GM12878 (cell line): ENCODE data around the gene PLEKHJ1. TPM values are rescaled to one million over a fixed set of nuclear protein-coding genes. Genes with fewer than 3 reads are reported as not detected.

ENCODE experiments used
- ATAC-seq: fragments of 200-7000 bp; cut with Tn5 transposase; 3 replicates; pipeline ENCODE4 v1.9.1; 2020; ENCODE audit warnings: mild to moderate bottlenecking, moderate library complexity
- BruUV-seq: library from RNA; stranded (reverse); fragments of 400-500 nt; replicated peaks from 2 replicates; lab custom pipeline; 2021; lab: Mats Ljungman, UMichigan
- CTCF ChIA-PET: fragments of 300-600 bp; sonication (Branson Sonifier 250); formaldehyde crosslinking; extraction: SDS; loops from one replicate; lab custom pipeline; 2021; ENCODE audit warnings: inconsistent platforms; lab: Yijun Ruan, JAX
- POLR2A ChIA-PET: fragments of 350-600 bp; formaldehyde crosslinking; extraction: SDS; loops from one replicate; lab custom pipeline; 2021; ENCODE audit warnings: inconsistent platforms; lab: Charles Lee
- RAD21 ChIA-PET: fragments of 300-600 bp; sonication (Branson Sonifier 250); formaldehyde crosslinking; loops from one replicate; lab custom pipeline; 2023; ENCODE audit warnings: antibody characterized with exemption; ENCODE audit not compliant: unreplicated experiment; lab: Charles Lee
- SMC1A ChIA-PET: fragments of 300-600 bp; sonication (Branson Sonifier 250); formaldehyde crosslinking; loops from one replicate; lab custom pipeline; 2023; ENCODE audit not compliant: unreplicated experiment, uncharacterized antibody; lab: Charles Lee
- DNase-seq: peaks from one replicate; pipeline ENCODE4 v3.0.0-alpha.2; 2011; ENCODE audit warnings: low read depth, low spot score
- FAIRE-seq: peaks from 3 replicates; lab custom pipeline; 2011; peaks lifted over from hg19 to GRCh38; lab: Jason Lieb, UNC
- H2AFZ ChIP-seq: 2 replicates; pipeline ENCODE4 v1.6.0; 2011; ENCODE audit warnings: low read depth, low read length, control low read depth; ENCODE audit not compliant: control insufficient read depth
- H3K27ac ChIP-seq: 2 replicates; pipeline ENCODE4 v1.5.1; 2011; ENCODE audit warnings: control low read depth; ENCODE audit not compliant: control insufficient read depth, insufficient read depth
- H3K27me3 ChIP-seq, 2 experiments: replicated peaks in 1 of 2; 2 replicates each; pipeline versions ENCODE4 v1.6.0 to v1.6.1; 2011; ENCODE audit warnings: low read length in 1 of 2; ENCODE audit not compliant: control insufficient read depth in 2 of 2, insufficient read depth in 2 of 2
- H3K36me3 ChIP-seq, 2 experiments: 2 replicates each; pipeline ENCODE4 v1.5.1; 2011; ENCODE audit warnings: low read length in 1 of 2; ENCODE audit not compliant: control insufficient read depth in 2 of 2, insufficient read depth in 2 of 2
- H3K4me1 ChIP-seq: 2 replicates; pipeline ENCODE4 v1.6.1; 2011; ENCODE audit warnings: mild to moderate bottlenecking, low read length, moderate library complexity, mixed read lengths; ENCODE audit not compliant: control insufficient read depth, insufficient read depth
- H3K4me2 ChIP-seq: 2 replicates; pipeline ENCODE4 v1.6.0; 2011; ENCODE audit warnings: control low read depth; ENCODE audit not compliant: control insufficient read depth, insufficient read depth
- H3K4me3 ChIP-seq: fragments of 200-600 bp; sonication (generic); 2 replicates; pipeline ENCODE4 v1.5.1; 2016
- H3K79me2 ChIP-seq: 2 replicates; pipeline ENCODE4 v1.6.0; 2011; ENCODE audit warnings: low read length; ENCODE audit not compliant: control insufficient read depth, insufficient read depth
- H3K9ac ChIP-seq: 2 replicates; pipeline ENCODE4 v1.8.0; 2011; ENCODE audit warnings: low read length, control low read depth, mixed read lengths; ENCODE audit not compliant: control insufficient read depth, insufficient read depth
- H3K9me3 ChIP-seq: replicated peaks from 3 replicates; pipeline ENCODE4 v1.5.1; 2011; ENCODE audit warnings: mild to moderate bottlenecking, low read length; ENCODE audit not compliant: control insufficient read depth, insufficient read depth
- H4K20me1 ChIP-seq: 2 replicates; pipeline ENCODE4 v1.6.0; 2011; ENCODE audit not compliant: control insufficient read depth, insufficient read depth
- ASH2L ChIP-seq: fragments of 300-600, 200-600 bp; sonication (generic); IDR thresholded peaks from 2 replicates; pipeline ENCODE4 v1.6.1; 2017; ENCODE audit warnings: low read depth, mild to moderate bottlenecking, borderline replicate concordance
- CHD4 ChIP-seq: fragments of 200-600 bp; sonication (generic); IDR thresholded peaks from 2 replicates; pipeline ENCODE4 v1.6.1; 2016; ENCODE audit warnings: mild to moderate bottlenecking
- HDAC2 ChIP-seq: fragments of 200-600 bp; sonication (generic); IDR thresholded peaks from 2 replicates; pipeline ENCODE4 v1.6.1; 2017
- MTA3 ChIP-seq: IDR thresholded peaks from 2 replicates; pipeline ENCODE4 v1.6.1; 2012; ENCODE audit warnings: low read length, inconsistent platforms, borderline replicate concordance
- RBBP5 ChIP-seq: fragments of 200-600 bp; sonication (generic); conservative IDR thresholded peaks from 2 replicates; pipeline ENCODE4 v1.6.1; 2016
- RFX5 ChIP-seq: IDR thresholded peaks from 2 replicates; pipeline ENCODE4 v1.6.1; 2011; ENCODE audit warnings: low read depth, low read length, improper control_type of control experiment
- TCF12 ChIP-seq: IDR thresholded peaks from 2 replicates; pipeline ENCODE4 v1.6.1; 2011; ENCODE audit warnings: low read depth, mild to moderate bottlenecking, low read length
- WGBS: methylation state at CpG from one replicate; pipeline ENCODE4 v1.1.6; 2016; ENCODE audit warnings: low lambda C conversion rate; ENCODE audit not compliant: insufficient replicate concordance, insufficient coverage; ENCODE audit errors: missing lambda C conversion rate; 5-methylcytosine and 5-hydroxymethylcytosine counted together
- in situ Hi-C: fragments of 300-500 bp; cut with MboI; formaldehyde crosslinking; loops from 9 replicates; pipeline ENCODE4 v1.14.3; 2018; ENCODE audit warnings: mixed read lengths
- intact Hi-C: fragments of 100-400 bp; cut with micrococcal nuclease; formaldehyde crosslinking; loops from one replicate; pipeline ENCODE4 v1.14.2; 2022; ENCODE audit not compliant: unreplicated experiment
- polyA plus RNA-seq, 11 experiments: library from polyadenylated mRNA; depleted of rRNA in 4 of 11; unstranded in 6 of 11; stranded (reverse) in 5 of 11; fragments of >200 nt; fragmentation: Nextera tagmentation in 4 of 11; fragmentation: Illumina TruSeq in 1 of 11; extraction: Ambion mirVana in 4 of 11; extraction: Trizol in 1 of 11; gene quantifications; 1 replicate in 1 of 11; 2 replicates in 10 of 11; pipeline versions ENCODE4 v1.2.1 to v1.2.3, GENCODE V29; 2011 to 2016; ENCODE audit warnings: inconsistent platforms in 2 of 11, missing spikeins in 2 of 11, low read depth in 1 of 11
- total RNA-seq, 4 experiments: library from RNA; depleted of rRNA in 3 of 4; stranded (reverse); fragments of >200 nt in 3 of 4; fragmentation: Illumina TruSeq in 1 of 4; extraction: Trizol in 1 of 4; gene quantifications; 2 replicates each; pipeline versions ENCODE4 v1.2.1 to v1.2.3, GENCODE V29; 2013 to 2021
- TF ChIP-seq, protein P1 (sequence below): IDR thresholded peaks from 2 replicates; pipeline ENCODE4 v1.6.1; 2012; ENCODE audit warnings: low read length, inconsistent platforms
- TF ChIP-seq, protein P2 (sequence below): fragments of 450-650 bp; formaldehyde crosslinking; IDR thresholded peaks from 2 replicates; pipeline ENCODE4 v1.4.0; 2022; ENCODE audit warnings: mild to moderate bottlenecking, moderate library complexity
- TF ChIP-seq, protein P3 (sequence below): fragments of 450-650 bp; IDR thresholded peaks from 2 replicates; pipeline ENCODE4 v1.6.1; 2017; ENCODE audit warnings: mild to moderate bottlenecking, moderate library complexity
- TF ChIP-seq, protein P4 (sequence below): fragments of 450-650 bp; conservative IDR thresholded peaks from 2 replicates; pipeline ENCODE4 v1.6.1; 2017; ENCODE audit warnings: mild to moderate bottlenecking, moderate library complexity

The PLEKHJ1 gene
- total and polyA plus RNA-seq, 10 of the 15 experiments (the other 5 are each of a cell fraction or from before 2014, with no cell fraction given), result 1.3 to 133 (median 75.0) TPM

DNA sequence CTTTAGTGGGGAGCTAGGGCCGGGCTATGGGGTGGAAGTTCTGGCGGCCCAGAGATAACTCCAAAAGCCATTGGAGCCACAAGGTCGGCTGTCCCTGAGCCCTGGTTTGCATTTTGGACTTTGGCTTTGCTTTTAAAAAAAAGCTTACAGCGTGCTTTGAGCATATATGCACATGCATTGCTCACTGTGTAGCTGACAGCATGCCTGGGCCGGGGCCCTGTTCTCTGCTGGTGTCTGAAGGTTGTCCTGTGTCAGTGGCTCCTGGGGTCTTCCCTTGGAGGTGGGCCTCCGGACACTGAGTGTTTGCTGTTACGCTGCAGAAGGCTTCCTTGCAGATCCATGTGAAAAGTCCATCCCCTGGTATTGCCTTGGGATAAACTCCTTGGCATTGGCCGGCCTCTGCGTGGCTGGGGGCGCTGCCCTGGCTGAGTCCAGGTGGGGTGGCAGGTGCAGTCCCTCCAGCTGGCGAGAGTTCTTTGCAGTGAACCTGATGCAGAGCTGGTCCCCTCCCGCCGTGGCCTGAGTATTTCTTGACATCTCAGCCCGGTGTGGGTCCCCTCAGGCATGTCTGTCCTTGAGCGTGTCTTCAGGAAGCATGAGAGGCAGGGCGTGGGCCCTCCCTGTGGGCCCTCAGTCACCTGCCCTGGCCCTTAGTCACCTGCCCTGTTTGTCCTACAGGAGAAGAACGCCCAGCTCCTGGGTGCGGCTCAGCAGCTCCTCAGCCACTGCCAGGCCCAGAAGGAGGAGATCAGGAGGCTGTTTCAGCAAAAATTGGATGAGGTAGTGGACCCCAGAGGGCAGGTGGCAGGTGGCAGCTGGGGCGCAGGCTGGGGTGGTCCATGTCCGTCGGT, 23.0 kb downstream of the PLEKHJ1 start:
- intact Hi-C loops (no loop called here), in situ Hi-C loops (no loop called here)
- ChIA-PET POLR2A (no interaction called here), RAD21 (interaction anchor here (0.6 to 0.7 kb wide), 2 partner anchors 29 to 315 kb away, joined by 3 read pairs; no protein-coding TSS in a partner anchor), CTCF (interaction anchor here (1.4 kb wide), 1 partner anchor 41 kb away, joined by 3 read pairs; no protein-coding TSS in a partner anchor), SMC1A (interaction anchor here (0.6 to 0.9 kb wide), 2 partner anchors 57 to 306 kb away, joined by 3 read pairs; no protein-coding TSS in a partner anchor)
- H3K9ac ChIP-seq, result no peak overlapping the region
- peaks cover 40 to 80% of the 10 kb centered on the region in 2 experiments; a peak in 3 of 4 replicates for H3K36me3 ChIP-seq
- H3K9me3 ChIP-seq, result no peaks in the 10 kb centered on the region
- no peak overlapping the region for H3K4me2 ChIP-seq
- BruUV-seq, result no TSS peak
- no peak for DNase-seq
- H2AFZ ChIP-seq, result no peak overlapping the region
- no peaks in the 10 kb centered on the region for H4K20me1 ChIP-seq
- H3K27me3 ChIP-seq, result no peaks in the 10 kb centered on the region
- no peaks in the 10 kb centered on the region for H3K79me2 ChIP-seq
- FAIRE-seq, result no peak
- 93% methylated on average over 21 of the region's 21 CpGs for WGBS
- H3K4me1 ChIP-seq, result peaks cover 5% of the 10 kb centered on the region
- H3K27ac ChIP-seq, result no peak overlapping the region
- ATAC-seq, result no peak
- no peak overlapping the region for H3K4me3 ChIP-seq
- no peak for TF ChIP-seq RBBP5
- TF ChIP-seq, protein P1, sequence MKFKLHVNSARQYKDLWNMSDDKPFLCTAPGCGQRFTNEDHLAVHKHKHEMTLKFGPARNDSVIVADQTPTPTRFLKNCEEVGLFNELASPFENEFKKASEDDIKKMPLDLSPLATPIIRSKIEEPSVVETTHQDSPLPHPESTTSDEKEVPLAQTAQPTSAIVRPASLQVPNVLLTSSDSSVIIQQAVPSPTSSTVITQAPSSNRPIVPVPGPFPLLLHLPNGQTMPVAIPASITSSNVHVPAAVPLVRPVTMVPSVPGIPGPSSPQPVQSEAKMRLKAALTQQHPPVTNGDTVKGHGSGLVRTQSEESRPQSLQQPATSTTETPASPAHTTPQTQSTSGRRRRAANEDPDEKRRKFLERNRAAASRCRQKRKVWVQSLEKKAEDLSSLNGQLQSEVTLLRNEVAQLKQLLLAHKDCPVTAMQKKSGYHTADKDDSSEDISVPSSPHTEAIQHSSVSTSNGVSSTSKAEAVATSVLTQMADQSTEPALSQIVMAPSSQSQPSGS, result no peak
- TF ChIP-seq, protein P2, sequence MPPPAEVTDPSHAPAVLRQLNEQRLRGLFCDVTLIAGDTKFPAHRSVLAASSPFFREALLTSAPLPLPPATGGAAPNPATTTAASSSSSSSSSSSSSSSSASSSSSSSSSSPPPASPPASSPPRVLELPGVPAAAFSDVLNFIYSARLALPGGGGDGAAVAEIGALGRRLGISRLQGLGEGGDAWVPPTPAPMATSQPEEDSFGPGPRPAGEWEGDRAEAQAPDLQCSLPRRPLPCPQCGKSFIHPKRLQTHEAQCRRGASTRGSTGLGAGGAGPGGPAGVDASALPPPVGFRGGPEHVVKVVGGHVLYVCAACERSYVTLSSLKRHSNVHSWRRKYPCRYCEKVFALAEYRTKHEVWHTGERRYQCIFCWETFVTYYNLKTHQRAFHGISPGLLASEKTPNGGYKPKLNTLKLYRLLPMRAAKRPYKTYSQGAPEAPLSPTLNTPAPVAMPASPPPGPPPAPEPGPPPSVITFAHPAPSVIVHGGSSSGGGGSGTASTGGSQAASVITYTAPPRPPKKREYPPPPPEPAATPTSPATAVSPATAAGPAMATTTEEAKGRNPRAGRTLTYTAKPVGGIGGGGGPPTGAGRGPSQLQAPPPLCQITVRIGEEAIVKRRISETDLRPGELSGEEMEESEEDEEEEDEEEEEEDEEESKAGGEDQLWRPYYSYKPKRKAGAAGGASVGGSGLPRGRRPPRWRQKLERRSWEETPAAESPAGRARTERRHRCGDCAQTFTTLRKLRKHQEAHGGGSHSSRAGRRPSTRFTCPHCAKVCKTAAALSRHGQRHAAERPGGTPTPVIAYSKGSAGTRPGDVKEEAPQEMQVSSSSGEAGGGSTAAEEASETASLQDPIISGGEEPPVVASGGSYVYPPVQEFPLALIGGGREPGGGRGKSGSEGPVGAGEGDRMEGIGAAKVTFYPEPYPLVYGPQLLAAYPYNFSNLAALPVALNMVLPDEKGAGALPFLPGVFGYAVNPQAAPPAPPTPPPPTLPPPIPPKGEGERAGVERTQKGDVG, result no peak
- TF ChIP-seq TCF12, result no peak
- TF ChIP-seq HDAC2, result no peak
- TF ChIP-seq, protein P3, sequence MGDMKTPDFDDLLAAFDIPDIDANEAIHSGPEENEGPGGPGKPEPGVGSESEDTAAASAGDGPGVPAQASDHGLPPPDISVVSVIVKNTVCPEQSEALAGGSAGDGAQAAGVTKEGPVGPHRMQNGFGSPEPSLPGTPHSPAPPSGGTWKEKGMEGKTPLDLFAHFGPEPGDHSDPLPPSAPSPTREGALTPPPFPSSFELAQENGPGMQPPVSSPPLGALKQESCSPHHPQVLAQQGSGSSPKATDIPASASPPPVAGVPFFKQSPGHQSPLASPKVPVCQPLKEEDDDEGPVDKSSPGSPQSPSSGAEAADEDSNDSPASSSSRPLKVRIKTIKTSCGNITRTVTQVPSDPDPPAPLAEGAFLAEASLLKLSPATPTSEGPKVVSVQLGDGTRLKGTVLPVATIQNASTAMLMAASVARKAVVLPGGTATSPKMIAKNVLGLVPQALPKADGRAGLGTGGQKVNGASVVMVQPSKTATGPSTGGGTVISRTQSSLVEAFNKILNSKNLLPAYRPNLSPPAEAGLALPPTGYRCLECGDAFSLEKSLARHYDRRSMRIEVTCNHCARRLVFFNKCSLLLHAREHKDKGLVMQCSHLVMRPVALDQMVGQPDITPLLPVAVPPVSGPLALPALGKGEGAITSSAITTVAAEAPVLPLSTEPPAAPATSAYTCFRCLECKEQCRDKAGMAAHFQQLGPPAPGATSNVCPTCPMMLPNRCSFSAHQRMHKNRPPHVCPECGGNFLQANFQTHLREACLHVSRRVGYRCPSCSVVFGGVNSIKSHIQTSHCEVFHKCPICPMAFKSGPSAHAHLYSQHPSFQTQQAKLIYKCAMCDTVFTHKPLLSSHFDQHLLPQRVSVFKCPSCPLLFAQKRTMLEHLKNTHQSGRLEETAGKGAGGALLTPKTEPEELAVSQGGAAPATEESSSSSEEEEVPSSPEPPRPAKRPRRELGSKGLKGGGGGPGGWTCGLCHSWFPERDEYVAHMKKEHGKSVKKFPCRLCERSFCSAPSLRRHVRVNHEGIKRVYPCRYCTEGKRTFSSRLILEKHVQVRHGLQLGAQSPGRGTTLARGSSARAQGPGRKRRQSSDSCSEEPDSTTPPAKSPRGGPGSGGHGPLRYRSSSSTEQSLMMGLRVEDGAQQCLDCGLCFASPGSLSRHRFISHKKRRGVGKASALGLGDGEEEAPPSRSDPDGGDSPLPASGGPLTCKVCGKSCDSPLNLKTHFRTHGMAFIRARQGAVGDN, result no peak
- TF ChIP-seq ASH2L, result no peak
- TF ChIP-seq, protein P4, sequence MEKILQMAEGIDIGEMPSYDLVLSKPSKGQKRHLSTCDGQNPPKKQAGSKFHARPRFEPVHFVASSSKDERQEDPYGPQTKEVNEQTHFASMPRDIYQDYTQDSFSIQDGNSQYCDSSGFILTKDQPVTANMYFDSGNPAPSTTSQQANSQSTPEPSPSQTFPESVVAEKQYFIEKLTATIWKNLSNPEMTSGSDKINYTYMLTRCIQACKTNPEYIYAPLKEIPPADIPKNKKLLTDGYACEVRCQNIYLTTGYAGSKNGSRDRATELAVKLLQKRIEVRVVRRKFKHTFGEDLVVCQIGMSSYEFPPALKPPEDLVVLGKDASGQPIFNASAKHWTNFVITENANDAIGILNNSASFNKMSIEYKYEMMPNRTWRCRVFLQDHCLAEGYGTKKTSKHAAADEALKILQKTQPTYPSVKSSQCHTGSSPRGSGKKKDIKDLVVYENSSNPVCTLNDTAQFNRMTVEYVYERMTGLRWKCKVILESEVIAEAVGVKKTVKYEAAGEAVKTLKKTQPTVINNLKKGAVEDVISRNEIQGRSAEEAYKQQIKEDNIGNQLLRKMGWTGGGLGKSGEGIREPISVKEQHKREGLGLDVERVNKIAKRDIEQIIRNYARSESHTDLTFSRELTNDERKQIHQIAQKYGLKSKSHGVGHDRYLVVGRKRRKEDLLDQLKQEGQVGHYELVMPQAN, result no peak
- no peak for TF ChIP-seq CHD4
- no peak for TF ChIP-seq RFX5
- TF ChIP-seq MTA3, result no peak
